GM19043 (cell line): ENCODE data around the gene SPINK5.
"Not testable (repeated sequence)": the region's sequence is repeated elsewhere in the genome, so short reads cannot be mapped to it uniquely, and the experiment has no call there.

Experiments used
- ATAC-seq: cut with Tn5 transposase; IDR thresholded peaks from one replicate; pipeline ENCODE4 v1.9.1; 2021; ENCODE audit warnings: low read depth; ENCODE audit not compliant: unreplicated experiment

SPINK5 gene

GRCh38 chr5:148063861-148064260 is at the start of gene SPINK5:
Gene SPINK5 (plus strand): TSS chr5:148063980. CDS start chr5:148064045, 65 bp downstream.
- no peak for ATAC-seq

GRCh38 chr5:148014276-148014675 is 49.5 kb upstream of the SPINK5 start:
- no peak for ATAC-seq

- ATAC-seq: no peak
These were observed 43.4 kb upstream of the SPINK5 start for GRCh38 chr5:148020257-148020988.

GRCh38 chr5:148027505-148027904 is 36.3 kb upstream of the SPINK5 start:
- ATAC-seq: no peak

GRCh38 chr5:148029131-148029530 is 34.6 kb upstream of the SPINK5 start:
- ATAC-seq: no peak

- ATAC-seq: no peak
These were observed 30.6 kb upstream of the SPINK5 start for GRCh38 chr5:148033134-148033533.

GRCh38 chr5:148035676-148036075 is 28.1 kb upstream of the SPINK5 start:
- no peak for ATAC-seq

GRCh38 chr5:148042881-148043280 is 20.9 kb upstream of the SPINK5 start:
- no peak for ATAC-seq

GRCh38 chr5:148043705-148044104 is 20.1 kb upstream of the SPINK5 start:
- no peak for ATAC-seq

GRCh38 chr5:148055160-148055559 is 8.6 kb upstream of the SPINK5 start:
- not testable (repeated sequence) for ATAC-seq

GRCh38 chr5:148060309-148060708 is 3.5 kb upstream of the SPINK5 start:
- no peak for ATAC-seq

- ATAC-seq: no peak
These were observed 2.9 kb upstream of the SPINK5 start for GRCh38 chr5:148060881-148061280.

GRCh38 chr5:148070621-148071020 is 6.8 kb downstream of the SPINK5 start:
- ATAC-seq: no peak

GRCh38 chr5:148072207-148072606 is 8.4 kb downstream of the SPINK5 start:
- no peak for ATAC-seq

- no peak for ATAC-seq
These were observed 11.7 kb downstream of the SPINK5 start for GRCh38 chr5:148075529-148075928.

- no peak for ATAC-seq
These were observed 19.4 kb downstream of the SPINK5 start for GRCh38 chr5:148083203-148083602.

GRCh38 chr5:148084269-148084668 is 20.5 kb downstream of the SPINK5 start:
- ATAC-seq: no peak

- no peak for ATAC-seq
These were observed 21.5 kb downstream of the SPINK5 start for GRCh38 chr5:148085310-148085709.

- ATAC-seq: no peak
These were observed 22.4 kb downstream of the SPINK5 start for GRCh38 chr5:148085977-148086705.

GRCh38 chr5:148090146-148090772 is 26.5 kb downstream of the SPINK5 start:
- no peak for ATAC-seq

- no peak for ATAC-seq
These were observed 27.0 kb downstream of the SPINK5 start for GRCh38 chr5:148090773-148091250.
